BLaER1 (cell line): Measurements from ENCODE around the gene KIF1C.

Experiments used
- H3K27ac ChIP-seq: shearing (Covaris generic); formaldehyde crosslinking; 2 replicates; pipeline ENCODE4 v1.8.1; 2022
- H3K27me3 ChIP-seq: shearing (Covaris generic); formaldehyde crosslinking; 2 replicates; pipeline ENCODE4 v1.8.1; 2022
- H3K36me3 ChIP-seq: shearing (Covaris generic); formaldehyde crosslinking; 2 replicates; pipeline ENCODE4 v1.8.1; 2022
- H3K4me1 ChIP-seq: shearing (Covaris generic); formaldehyde crosslinking; 2 replicates; pipeline ENCODE4 v1.8.1; 2022
- H3K4me2 ChIP-seq: shearing (Covaris generic); formaldehyde crosslinking; 2 replicates; pipeline ENCODE4 v1.8.1; 2022
- H3K4me3 ChIP-seq: shearing (Covaris generic); formaldehyde crosslinking; 2 replicates; pipeline ENCODE4 v1.8.1; 2022
- H3K9ac ChIP-seq: shearing (Covaris generic); formaldehyde crosslinking; 2 replicates; pipeline ENCODE4 v1.8.1; 2022
- H3K9me3 ChIP-seq: shearing (Covaris generic); formaldehyde crosslinking; 2 replicates; pipeline ENCODE4 v1.8.1; 2022
- H4K20me1 ChIP-seq: shearing (Covaris generic); formaldehyde crosslinking; 2 replicates; pipeline ENCODE4 v1.8.1; 2022
- Cebpa-rat ChIP-seq: shearing (Covaris generic); IDR thresholded peaks from 2 replicates; pipeline ENCODE4 v1.8.1; 2022

The KIF1C gene

DNA sequence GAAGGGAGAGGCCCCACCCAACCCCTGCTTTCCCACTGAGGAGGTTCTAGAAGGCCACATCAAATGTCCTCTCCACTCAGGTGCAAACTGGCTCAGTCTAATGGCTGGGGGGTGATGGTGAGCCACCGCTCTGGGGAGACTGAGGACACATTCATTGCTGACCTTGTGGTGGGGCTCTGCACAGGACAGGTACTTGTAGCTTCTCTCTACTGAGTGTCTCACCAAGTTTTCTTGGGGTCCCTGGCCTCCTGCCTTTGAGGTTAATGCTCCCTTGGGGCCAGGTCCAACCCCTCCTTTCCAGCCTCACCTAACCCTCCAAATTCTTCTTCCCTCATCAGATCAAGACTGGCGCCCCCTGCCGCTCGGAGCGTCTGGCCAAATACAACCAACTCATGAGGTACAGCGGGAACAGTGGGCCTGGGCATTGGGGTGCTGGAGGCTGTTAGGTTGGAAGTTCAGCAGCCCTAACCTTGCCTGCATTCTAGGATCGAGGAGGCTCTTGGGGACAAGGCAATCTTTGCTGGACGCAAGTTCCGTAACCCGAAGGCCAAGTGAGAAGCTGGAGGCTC lies 41.2 kb upstream of the KIF1C start:
- Histone ChIP-seq H3K9me3 (no peaks in the 10 kb centered on the region), H3K27ac (no peak overlapping the region), H3K27me3 (no peaks in the 10 kb centered on the region), H4K20me1 (no peaks in the 10 kb centered on the region), H3K4me3 (no peak overlapping the region), H3K9ac (no peak overlapping the region), H3K4me1 (peaks cover 73% of the 10 kb centered on the region), H3K4me2 (no peak overlapping the region), H3K36me3 (peaks cover 42% of the 10 kb centered on the region)
- TF ChIP-seq Cebpa-rat: no peak

DNA sequence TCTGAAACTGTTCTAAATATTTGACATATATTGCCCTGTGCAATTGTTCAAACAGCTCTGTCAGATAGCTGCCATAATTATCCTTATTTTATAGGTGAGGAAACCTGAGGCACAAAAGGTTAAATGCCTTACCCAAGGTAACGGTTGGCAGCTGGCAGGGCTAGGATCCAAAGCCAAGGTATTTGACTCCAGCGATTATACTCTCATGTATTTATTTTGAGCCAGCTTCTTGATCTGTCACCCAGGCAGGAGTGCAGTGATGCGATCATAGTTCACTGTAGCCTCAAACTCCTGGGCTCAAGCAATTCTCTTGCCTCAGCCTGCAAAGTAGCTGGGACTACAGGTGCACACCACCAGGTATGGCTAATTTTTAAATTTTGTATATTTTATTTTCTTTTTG lies 39.6 kb upstream of the KIF1C start:
- Histone ChIP-seq H3K4me1 (peaks cover 57% of the 10 kb centered on the region), H3K9me3 (no peaks in the 10 kb centered on the region), H3K4me2 (peak overlapping the region; percentile 17), H3K27ac (no peak overlapping the region), H3K4me3 (no peak overlapping the region), H4K20me1 (no peaks in the 10 kb centered on the region), H3K27me3 (no peaks in the 10 kb centered on the region), H3K9ac (0 out of 2 replicates have a peak overlapping the region, but pooled peaks have one; percentile 5), H3K36me3 (peaks cover 47% of the 10 kb centered on the region)
- no peak for TF ChIP-seq Cebpa-rat

DNA sequence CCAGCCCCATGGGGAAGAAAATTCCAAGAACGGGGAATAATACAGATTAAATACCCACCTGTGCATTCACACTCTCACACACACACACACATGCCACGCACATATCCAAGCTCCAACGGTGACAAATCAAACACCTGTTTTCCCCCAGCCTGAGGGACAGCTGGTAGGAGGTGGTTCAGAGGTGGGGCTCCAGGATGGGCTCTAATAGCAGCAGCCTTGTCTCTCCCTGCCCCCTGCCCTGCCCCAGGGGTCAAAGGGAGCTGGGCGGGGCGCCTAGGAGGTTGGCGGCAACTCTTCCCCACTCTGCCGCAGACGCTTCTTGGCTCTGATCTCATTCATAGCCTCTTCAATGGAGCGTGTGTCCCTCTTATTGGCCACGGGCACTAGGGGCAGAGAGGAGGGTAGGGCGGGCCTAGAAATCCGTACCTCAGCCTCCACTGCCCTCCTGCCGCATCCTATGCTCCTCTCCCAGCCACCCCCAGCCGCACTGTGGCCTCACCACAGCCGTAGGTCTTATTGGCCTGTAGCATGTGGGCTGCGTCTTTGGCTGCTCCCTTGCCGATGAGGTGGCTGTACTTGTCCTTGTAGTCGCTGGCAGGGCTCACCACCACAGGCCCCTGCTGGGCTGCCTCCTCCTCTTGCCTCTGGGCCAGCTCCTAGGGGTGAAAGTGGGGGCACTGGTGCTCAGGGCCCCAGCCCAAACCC lies 38.3 kb upstream of the KIF1C start:
- no peak overlapping the region for H3K4me2 ChIP-seq
- no peak overlapping the region for H3K9ac ChIP-seq
- no peak overlapping the region for H3K4me3 ChIP-seq
- H4K20me1 ChIP-seq: no peaks in the 10 kb centered on the region
- H3K27me3 ChIP-seq: no peaks in the 10 kb centered on the region
- H3K4me1 ChIP-seq: peaks cover 47% of the 10 kb centered on the region
- TF ChIP-seq Cebpa-rat: no peak
- H3K36me3 ChIP-seq: peaks cover 47% of the 10 kb centered on the region
- 0 out of 2 replicates have a peak overlapping the region, but pooled peaks have one; percentile 9 for H3K27ac ChIP-seq
- H3K9me3 ChIP-seq: no peaks in the 10 kb centered on the region

DNA sequence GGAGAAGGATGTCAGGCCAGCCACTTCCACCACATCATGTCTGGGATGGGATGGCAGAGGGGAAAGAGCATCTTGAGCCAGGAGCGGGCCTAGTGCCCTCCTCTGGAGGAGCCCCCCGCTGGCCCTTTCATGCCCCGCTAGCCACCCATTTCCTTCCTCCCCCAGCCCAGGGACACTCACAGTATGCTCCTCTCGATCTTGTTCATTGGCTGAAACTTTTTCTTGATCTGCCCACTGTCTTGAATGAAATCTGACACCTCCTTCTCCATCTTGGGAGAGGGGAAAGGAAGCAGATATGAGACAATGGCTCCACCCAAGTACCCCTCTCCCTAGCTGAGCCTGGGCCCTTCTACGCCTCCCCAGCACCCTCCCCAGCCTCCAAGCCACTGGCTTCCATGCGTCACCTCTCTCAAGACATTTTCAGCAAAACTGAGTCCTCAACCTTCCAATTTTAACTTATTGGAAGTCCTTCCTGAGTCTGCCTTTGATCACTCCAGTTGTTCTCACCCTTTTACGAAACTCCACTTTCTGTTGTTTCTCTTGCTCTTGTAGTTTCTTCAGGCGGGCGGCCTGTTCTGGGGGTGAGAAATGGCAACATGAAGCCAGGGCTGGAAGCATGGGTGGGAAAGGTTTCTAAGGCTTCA lies 37.3 kb upstream of the KIF1C start:
- H3K9me3 ChIP-seq: no peaks in the 10 kb centered on the region
- TF ChIP-seq Cebpa-rat: no peak
- peak overlapping the region; percentile 42 for H3K27ac ChIP-seq
- peaks cover 46% of the 10 kb centered on the region for H3K36me3 ChIP-seq
- no peaks in the 10 kb centered on the region for H4K20me1 ChIP-seq
- no peaks in the 10 kb centered on the region for H3K27me3 ChIP-seq
- H3K9ac ChIP-seq: no peak overlapping the region
- H3K4me1 ChIP-seq: peaks cover 49% of the 10 kb centered on the region
- H3K4me3 ChIP-seq: no peak overlapping the region
- H3K4me2 ChIP-seq: peak overlapping the region; percentile 53

DNA sequence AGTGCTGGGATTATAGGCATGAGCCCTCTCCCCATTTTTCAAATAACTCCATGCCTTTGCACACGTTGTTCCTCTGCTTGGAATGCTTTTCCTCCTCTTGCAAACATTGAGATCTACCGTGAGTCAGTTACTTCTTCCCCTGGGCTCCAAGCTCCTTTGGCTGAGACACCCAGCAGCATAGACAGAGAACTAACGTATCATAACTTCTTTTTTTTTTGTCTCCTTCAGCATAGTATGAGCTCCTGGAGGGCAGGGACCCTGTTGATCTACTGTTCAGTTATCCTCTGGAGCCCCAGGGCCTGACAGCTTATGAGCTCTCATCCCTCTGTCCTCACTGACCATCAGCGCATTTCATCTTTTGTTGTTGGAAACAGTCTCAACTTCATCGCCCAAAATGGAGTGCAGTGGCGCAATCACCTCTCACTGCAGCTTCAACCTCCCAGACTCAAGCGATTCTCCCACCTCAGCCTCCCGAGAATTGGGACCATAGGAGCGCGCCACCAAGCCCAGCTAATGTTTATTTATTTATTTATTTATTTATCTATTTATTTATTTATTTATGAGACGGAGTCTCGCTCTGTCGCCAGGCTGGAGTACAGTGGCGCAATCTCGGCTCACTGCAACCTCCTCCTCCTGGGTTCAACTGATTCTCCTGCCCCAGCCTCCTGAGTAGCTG lies 32.3 kb upstream of the KIF1C start:
- TF ChIP-seq Cebpa-rat: no peak
- Histone ChIP-seq H3K9me3 (no peaks in the 10 kb centered on the region), H3K4me2 (peak overlapping the region; percentile 94), H3K4me3 (no peak overlapping the region), H4K20me1 (no peaks in the 10 kb centered on the region), H3K9ac (no peak overlapping the region), H3K36me3 (peaks cover 37% of the 10 kb centered on the region), H3K27ac (no peak overlapping the region), H3K27me3 (no peaks in the 10 kb centered on the region), H3K4me1 (peaks cover 39% of the 10 kb centered on the region)

DNA sequence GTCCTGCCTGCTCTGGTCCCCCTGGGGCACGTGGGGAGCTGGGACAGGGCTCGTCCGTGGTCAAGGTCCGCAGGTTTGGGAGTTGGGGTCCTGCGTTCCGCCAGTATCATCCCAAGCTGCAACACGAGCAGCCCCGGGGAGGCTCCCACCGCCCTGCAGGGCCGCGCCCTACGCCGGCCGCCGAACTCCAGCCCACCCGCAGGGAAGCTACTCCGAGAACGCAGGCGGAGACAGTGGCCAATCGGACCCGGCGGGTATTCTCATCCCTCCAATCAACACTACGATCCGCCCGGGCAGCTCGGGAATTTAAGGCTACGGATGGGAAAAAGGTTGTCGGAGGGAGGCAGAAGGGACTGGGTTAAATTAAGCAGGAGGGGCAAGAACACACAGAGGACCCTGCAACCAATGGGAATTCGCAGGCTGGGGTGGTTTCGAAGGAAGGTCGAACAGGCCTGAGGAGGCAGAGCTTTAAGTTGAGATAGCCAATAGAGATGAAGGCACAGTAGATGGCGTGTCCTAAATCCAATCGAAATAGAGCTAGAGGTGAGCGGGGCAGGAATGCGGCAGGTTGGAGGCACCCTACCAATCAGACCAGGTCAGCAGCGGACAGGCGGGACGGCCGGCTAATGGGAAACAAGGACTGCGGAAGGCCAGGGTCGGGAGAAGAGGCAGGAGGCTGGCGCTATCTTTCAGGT lies 30.8 kb upstream of the KIF1C start:
- peak overlapping the region; percentile 84 for H3K27ac ChIP-seq
- H3K36me3 ChIP-seq: peaks cover 48% of the 10 kb centered on the region
- H3K4me3 ChIP-seq: peak overlapping the region; percentile 75

DNA sequence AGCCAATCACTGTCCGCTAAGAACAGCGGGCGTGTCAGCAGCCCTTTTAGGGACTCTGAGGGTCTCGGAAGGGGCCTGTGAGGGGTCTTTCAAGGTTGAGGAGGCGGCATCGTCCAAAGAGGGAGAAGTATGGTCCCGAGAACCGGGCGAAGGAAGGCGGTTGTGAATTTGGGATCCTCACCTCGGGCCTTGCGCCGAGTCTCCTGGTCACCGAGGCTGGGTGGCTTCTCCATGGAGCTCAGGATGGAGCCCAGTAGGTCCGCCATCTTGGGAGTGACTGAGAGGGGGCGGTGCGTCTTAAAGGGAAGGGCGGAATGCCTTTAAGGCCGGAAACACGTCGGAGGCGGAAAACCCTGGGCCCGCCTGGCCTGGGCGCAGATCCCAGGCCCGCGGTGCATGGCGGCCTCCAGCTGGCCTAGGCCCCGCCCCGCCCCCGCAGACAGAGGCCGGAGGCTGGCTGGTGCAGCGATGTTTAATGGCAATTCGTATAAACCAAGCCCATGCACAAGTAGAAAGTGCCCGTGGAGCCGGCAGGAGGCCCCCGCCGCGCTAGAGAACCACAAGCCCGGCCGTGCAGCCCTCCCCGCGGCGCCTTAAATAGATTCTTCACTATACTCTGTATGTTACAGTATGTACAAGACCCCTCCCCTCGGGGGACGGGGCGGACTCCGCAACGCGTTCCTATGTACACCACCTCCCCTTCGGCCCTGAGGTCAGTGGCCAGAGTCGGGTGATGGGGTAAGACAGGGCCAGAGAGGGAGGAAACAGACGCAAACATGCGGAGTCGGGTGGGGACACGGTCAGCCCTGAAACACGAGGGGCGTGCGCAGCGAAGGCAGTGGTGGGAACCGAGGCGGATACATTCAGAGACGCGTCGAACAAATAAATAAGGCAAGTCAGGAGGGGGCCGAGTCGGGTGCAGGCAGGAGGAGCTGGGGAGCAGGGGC lies 29.9 kb upstream of the KIF1C start, which contains the start of gene SPAG7:
SPAG7 (minus strand) TSS at position 279 of the 947 bp plus-strand sequence; CDS start at position 266, 13 bp downstream.
- peak within 1 kb of the TSS; percentile 99 for H3K4me2 ChIP-seq
- H3K27me3 ChIP-seq: no peaks in the 10 kb centered on the region
- peak within 1 kb of the TSS; percentile 83 for H3K9ac ChIP-seq
- H4K20me1 ChIP-seq: no peaks in the 10 kb centered on the region
- peaks cover 54% of the 10 kb centered on the region for H3K36me3 ChIP-seq
- peak within 1 kb of the TSS; percentile 75 for H3K4me3 ChIP-seq
- no peaks in the 10 kb centered on the region for H3K9me3 ChIP-seq
- peaks cover 32% of the 10 kb centered on the region for H3K4me1 ChIP-seq
- no peak for TF ChIP-seq Cebpa-rat
- H3K27ac ChIP-seq: peak within 1 kb of the TSS; percentile 84

More for the DNA sequence above, 30.8 kb upstream of the KIF1C start:
- Histone ChIP-seq H3K9ac (peak overlapping the region; percentile 83), H4K20me1 (no peaks in the 10 kb centered on the region), H3K4me1 (peaks cover 32% of the 10 kb centered on the region), H3K9me3 (no peaks in the 10 kb centered on the region), H3K27me3 (no peaks in the 10 kb centered on the region), H3K4me2 (peak overlapping the region; percentile 94)
- TF ChIP-seq Cebpa-rat: no peak

DNA sequence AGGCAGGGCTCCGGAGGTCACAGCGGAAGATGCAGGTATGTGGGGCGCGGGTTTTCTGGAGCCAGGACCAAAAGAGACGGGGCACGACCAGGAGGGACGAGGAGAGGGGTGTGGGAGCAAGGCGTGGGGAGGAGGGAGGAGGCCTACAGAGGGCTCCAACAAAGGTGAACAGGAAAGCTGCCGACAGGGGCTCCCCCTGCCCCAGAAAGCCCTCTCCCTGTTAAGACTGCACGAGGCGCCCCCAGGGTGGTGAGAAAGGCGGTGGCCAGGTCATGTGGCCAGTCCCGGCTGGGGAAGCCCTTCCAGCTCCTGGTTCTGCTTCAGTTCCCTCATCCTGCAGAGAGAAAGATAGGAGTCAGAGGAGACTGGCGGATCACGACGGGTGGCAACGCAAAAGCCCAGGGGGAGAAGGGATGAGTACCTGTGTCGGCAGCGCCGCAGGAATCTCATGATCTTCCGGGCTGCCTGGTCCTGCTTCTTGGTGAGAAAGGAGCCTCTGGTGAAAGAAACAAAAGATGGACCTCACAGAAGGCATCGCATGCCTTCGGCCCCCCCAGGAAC lies 29.2 kb upstream of the KIF1C start:
- no peaks in the 10 kb centered on the region for H3K9me3 ChIP-seq
- H3K9ac ChIP-seq: peak overlapping the region; percentile 83
- H3K27me3 ChIP-seq: no peaks in the 10 kb centered on the region
- TF ChIP-seq Cebpa-rat: no peak
- H3K4me1 ChIP-seq: peaks cover 32% of the 10 kb centered on the region
- H3K27ac ChIP-seq: peak overlapping the region; percentile 81
- H3K4me3 ChIP-seq: peak overlapping the region; percentile 75
- no peaks in the 10 kb centered on the region for H4K20me1 ChIP-seq
- peaks cover 58% of the 10 kb centered on the region for H3K36me3 ChIP-seq
- H3K4me2 ChIP-seq: peak overlapping the region; percentile 99
